SIG-M5 treated with dmso at 0.1 percent for 504 hours (cell line): ENCODE results near the gene TIAM2.
"Not testable (repeated sequence)": the region's sequence is repeated elsewhere in the genome, so short reads cannot be mapped to it uniquely, and the experiment has no call there.

Source experiments
- DNase-seq: peaks from one replicate; lab custom pipeline; 2025; ENCODE audit not compliant: unreplicated experiment; lab: John Stamatoyannopoulos, UW

Gene TIAM2

DNA sequence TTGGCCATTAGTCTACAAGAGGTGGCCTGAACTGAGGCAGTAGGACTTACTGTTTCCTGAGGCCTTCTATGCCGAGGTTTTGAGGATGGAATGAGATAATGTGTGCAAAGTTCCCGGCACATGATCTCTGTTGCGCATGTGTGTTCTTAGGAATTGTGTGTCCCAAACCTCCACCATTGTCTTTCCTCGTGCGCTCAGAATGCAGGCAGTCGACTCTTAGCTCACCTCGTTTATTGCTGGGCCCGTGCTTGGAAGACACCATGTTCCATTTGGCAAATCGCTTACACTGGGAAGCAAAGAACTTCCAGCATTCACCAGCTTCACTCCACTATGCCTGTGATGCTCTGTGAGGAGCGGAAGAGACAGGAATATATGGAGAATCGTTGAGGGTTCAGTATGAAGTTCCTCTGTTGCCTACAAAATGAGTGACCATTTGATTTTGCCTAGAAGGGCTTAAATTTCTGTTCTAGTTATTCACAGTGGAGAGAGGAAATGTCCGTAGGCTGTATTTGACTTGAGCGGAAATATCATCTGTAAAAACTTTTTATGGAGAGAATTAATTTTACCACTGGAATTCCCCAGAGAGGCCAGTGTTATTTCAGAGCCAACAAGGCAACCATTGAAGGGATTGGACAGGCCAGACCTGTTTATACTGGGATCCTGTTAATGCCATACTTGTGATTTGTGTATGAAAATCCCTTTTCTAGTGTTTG lies 193.0 kb downstream of the TIAM2 start:
- no peak for DNase-seq

GRCh38 chr6:155188707-155189496 lies 193.8 kb downstream of the TIAM2 start:
- DNase-seq: no peak

GRCh38 chr6:155190677-155191076 lies 195.6 kb downstream of the TIAM2 start:
- no peak for DNase-seq

DNA sequence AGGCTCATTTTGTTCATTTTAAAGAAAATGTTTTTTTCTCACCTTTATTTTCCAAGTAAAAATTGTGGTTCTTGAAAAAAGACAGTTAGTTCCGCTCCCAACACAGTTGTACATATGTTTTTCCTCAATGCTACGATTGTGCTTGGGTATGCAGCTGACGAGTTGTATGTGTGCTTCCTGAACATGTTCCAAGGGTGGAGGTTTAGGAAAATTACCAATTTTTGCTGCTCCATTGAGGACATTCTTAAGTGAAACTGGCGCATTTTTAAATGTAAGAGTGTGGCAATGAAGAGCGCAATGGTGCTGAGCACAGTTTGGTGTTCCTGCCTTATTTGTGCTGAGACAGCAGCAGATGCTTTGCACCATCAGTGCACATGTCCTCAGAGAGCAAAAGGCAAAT lies 198.4 kb downstream of the TIAM2 start:
- no peak for DNase-seq

DNA sequence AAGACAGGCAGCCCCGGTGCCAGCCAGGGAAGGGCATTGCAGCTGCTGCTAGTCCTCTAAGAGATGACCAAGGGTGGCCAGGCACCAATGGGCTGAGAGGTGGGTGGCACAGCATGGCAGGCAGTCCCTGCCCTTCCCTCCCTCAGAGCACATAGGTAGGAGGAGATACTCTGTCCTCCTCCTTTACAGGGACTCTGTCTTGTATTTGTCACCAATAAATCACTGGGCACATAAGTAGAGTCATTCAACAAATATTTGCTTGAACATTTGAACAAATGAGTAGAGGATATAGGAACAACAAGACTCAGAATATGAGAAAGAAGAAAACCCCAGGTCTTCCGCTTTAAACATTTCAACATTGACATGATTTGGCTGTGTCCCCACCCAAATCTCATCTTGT lies 199.3 kb downstream of the TIAM2 start:
- no peak for DNase-seq

DNA sequence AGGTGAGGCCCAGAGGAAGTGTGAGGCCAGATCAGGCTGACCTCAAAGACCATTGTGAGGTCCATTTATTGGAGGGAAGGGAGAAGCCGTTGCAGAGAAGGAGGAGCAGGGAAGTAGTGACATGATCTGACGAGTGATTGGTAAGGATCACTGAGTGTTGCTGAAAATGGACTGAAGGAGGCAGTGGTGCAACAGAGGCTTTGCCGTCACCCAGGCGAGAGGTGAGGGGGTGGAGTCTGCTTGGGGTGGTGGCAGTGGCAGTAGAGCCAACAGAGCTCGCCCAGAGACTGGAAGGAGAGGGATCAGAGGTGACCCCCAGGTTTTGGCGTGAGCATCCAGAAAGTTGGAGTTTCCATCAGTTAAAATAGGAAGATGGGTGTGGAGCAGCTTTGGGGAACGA lies 200.8 kb downstream of the TIAM2 start:
- no peak for DNase-seq

DNA sequence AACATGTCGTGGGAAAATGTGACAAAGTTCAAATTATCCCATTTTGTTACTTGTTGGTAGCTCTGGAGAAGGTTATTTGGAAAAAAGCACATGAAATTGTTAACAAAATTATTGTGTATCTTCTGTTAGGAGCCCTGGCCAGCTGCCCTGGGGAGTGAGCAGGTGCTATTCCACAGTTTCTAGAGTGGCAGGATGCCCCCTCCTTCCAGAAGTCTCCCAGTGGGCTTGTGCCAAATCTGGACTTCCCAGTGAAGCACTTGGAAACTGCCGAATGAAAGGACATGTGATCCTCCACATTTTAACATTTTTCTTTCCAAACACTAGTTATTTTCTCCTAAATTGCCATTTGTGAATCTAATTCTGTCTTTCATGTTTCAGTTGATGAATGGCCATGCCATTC lies 201.8 kb downstream of the TIAM2 start:
- no peak for DNase-seq

GRCh38 chr6:155197932-155198331 lies 202.8 kb downstream of the TIAM2 start:
- DNase-seq: no peak

DNA sequence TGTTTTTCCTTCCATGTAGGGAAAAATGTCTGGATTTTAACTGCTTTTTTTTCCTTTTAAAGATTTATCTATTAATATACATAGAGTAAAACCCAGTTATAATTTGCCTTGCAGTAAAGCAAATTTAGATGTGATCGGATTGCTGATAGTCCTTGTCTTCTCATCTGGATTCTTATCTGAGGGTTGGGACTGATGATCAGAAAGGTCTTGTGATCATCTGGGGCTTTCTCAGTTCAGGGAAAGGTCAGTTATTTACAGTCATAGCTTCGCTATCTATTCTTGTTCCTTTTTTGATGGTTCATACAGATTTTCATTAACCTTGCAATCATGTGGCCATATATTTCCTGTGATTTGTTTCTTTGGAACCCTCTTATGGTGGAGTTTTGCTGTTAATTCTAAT lies 204.9 kb downstream of the TIAM2 start:
- DNase-seq: no peak

- no peak for DNase-seq
Observed at GRCh38 chr6:155201461-155202226, 206.5 kb downstream of the TIAM2 start.

GRCh38 chr6:155207223-155207622 lies 212.1 kb downstream of the TIAM2 start:
- no peak for DNase-seq

GRCh38 chr6:155212106-155212505 lies 217.0 kb downstream of the TIAM2 start:
- no peak for DNase-seq

DNA sequence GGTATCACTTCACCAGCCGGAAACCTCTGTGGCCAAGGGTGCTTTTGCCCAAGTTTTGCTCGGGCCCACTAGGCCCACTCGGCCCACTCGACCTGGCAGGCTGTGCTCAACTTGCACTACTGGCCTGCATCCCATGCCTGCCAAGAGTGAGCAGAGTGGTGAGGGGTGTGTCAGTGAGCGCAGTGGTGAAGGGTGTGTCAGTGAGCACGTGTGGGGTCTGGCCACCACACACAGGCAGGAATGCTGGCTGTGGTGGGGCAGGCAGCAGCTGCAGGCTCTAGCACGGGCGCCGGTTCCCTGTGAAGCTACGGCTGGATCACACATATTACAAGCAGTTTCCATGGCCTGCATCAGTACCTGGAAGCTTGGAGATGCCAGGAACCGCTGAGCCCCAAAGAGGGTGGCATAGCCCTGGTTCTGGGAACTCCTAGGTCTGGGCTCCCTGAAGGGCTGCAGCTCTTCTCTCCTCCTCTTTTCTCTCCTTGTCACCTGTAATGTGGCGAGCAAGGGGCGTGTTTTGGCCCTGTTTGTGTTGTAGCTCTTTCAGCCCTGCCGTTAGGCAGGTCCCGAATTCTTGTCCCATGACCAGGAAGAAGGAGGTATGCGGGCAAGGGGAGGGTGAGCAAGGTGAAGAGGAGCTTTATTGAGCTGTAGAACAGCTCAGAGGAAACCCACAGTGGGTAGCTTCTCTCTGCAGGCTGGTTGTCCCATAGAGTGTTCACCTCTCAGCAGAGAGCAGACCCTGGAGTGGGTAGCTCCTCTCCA lies 217.7 kb downstream of the TIAM2 start:
- no peak for DNase-seq

- no peak for DNase-seq
Observed at GRCh38 chr6:155213611-155214372, 218.7 kb downstream of the TIAM2 start.

DNA sequence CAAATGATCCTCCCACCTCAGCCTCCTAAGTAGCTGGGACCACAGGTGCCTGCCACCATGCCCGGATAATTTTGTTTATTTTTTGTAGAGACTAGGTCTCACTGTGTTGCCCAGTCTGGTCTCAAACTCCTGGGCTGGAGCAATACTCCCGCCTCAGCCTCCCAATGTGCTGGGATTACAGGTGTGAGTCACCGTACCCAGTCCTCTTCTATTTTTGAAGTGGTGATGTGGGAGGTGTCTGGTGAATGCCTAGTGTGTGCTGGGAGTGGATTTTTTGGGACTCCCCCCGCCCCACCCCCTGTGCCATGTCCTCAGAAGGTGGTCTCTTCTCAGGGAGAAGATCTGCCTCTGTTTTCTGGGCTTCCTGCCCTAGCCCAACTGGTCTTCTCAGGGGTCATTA lies 220.8 kb downstream of the TIAM2 start:
- DNase-seq: no peak

DNA sequence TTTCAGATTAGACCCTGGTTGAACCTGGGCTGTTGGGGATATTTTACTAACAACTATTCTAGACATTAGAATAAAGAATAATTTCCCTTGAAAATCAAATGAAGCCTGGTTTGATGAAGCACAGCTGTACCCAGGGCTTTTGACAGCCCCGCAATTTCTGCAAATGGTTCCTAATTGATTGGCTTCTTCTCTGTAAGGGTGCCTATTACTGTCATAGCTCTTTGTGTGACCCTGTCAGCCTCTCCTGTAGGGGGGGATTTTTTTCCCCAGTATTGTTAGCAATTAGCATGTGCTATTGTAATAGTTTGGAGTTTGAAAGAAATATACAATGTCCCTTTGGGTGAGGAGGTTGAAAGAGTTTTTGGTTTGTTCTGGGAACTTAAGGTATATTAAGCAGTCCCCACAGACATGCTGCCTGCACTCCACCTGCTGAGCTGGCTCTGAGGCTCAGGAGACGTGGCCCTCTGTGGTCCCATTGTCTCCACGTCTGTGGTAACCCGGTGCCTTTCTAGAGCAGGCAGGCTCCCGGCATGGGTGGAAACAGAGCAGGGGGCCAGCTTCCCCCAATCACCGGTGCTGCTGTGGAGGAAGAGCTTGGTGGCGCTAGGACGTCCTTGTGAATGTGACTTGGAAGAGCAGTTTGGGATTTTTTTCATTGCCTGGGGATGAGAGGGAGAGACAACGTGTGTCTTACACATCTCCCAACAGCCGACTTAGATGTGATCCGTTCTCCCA lies 221.4 kb downstream of the TIAM2 start:
- DNase-seq: no peak

GRCh38 chr6:155218711-155219110 lies 223.6 kb downstream of the TIAM2 start:
- not testable (repeated sequence) for DNase-seq

- DNase-seq: no peak
Observed at GRCh38 chr6:155219299-155219698, 224.2 kb downstream of the TIAM2 start.

- DNase-seq: no peak
Observed at GRCh38 chr6:155219858-155220301, 224.8 kb downstream of the TIAM2 start.

DNA sequence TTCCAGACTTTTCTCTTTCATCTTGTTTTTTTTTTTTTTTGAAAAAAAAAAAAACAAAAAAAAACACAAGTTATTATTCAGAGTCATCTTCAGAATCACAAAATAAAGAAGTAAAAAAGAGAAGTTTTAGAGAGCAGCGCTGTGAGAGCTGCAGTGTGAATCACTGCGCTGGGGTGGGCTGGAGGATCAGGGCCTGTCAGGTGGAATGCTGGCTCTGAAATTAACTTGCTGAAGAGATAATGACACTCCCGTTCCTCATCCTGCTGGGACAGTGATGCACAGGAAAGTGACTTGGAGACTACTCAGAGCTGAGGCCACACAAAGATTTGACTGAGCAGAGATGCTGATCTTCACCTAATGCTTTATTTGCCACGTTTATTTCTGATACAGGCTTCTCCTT lies 226.0 kb downstream of the TIAM2 start:
- DNase-seq: no peak
